ENCODE measurements around the gene ERCC2. TPM values are rescaled to one million over a fixed set of nuclear protein-coding genes. Genes with fewer than 3 reads are reported as not detected.

Gene ERCC2
- total RNA-seq, 2 donors from 2014 or later, result 87.9 to 105 TPM

DNA sequence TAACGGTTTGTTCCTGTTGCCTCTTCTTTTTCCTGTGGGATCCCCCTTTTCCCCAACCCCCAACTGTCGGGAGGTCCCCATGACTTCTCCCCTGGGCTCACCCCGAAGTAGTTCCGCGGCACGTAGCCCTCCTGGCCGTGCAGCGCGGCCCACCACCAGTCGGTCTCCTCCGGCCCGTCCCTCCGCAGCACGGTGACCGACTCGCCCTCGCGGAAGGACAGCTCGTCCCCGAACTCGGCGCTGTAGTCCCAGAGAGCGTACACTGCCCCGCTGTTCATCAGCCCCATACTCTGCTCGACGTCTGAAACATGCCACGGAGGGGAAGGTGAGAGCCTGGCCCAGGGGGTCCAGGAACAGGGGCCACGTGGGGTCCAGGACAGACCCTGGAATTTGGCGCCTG, 12.1 kb upstream of the ERCC2 start:
- Histone ChIP-seq H3K9ac (ENCODE audit: extremely low read depth, low read length, poor library complexity, severe bottlenecking) (no peak overlapping the region), H3K27me3 (ENCODE audit: control insufficient read depth, insufficient read depth, low read length, poor library complexity, severe bottlenecking) (no peaks in the 10 kb centered on the region), H3K36me3 (ENCODE audit: control insufficient read depth, insufficient read depth, low read length) (peaks cover 5% of the 10 kb centered on the region), H3K4me3 (ENCODE audit: low read length) (no peak overlapping the region), H3K4me1 (ENCODE audit: control insufficient read depth, insufficient read depth, low read length) (no peaks in the 10 kb centered on the region), H3K27ac (ENCODE audit: low read depth, low read length) (no peak overlapping the region), H3K9me3 (ENCODE audit: control insufficient read depth, low read length) (no peaks in the 10 kb centered on the region)
- no peaks in the 10 kb centered on the region for H3K36me3 Mint-ChIP-seq (ENCODE audit: low read depth)
- no peak overlapping the region for H3K27ac Mint-ChIP-seq
- peaks cover 27% of the 10 kb centered on the region for H3K27me3 Mint-ChIP-seq (ENCODE audit: insufficient read depth)
- H3K4me1 Mint-ChIP-seq, result no peaks in the 10 kb centered on the region
- H3K9me3 Mint-ChIP-seq, result no peaks in the 10 kb centered on the region
- no peak for TF ChIP-seq CTCF (conservative IDR thresholded peaks at IDR 0.05)
- 95 to 96% methylated on average over 25 to 29 of the region's 29 CpGs for WGBS, 2 experiments (ENCODE audit: insufficient coverage in 1 of 2, insufficient read length in 1 of 2)
- DNase-seq, result no peak
- no peak overlapping the region for H3K4me3 Mint-ChIP-seq

- H3K27me3 Mint-ChIP-seq (ENCODE audit: insufficient read depth), result peaks cover 4% of the 10 kb centered on the region
- H3K4me3 ChIP-seq (ENCODE audit: low read length), result no peak overlapping the region
- H3K9me3 Mint-ChIP-seq, result no peaks in the 10 kb centered on the region
- H3K4me1 ChIP-seq (ENCODE audit: control insufficient read depth, insufficient read depth, low read length), result no peaks in the 10 kb centered on the region
- H3K36me3 Mint-ChIP-seq (ENCODE audit: low read depth), result no peaks in the 10 kb centered on the region
- H3K4me1 Mint-ChIP-seq, result peaks cover 2% of the 10 kb centered on the region
- H3K9ac ChIP-seq (ENCODE audit: extremely low read depth, low read length, poor library complexity, severe bottlenecking), result no peak overlapping the region
- H3K27ac ChIP-seq (ENCODE audit: low read depth, low read length), result no peak overlapping the region
- WGBS, 2 experiments (ENCODE audit: insufficient coverage in 1 of 2, insufficient read length in 1 of 2), result 94 to 100% methylated on average over 1 of the region's 1 CpG
- H3K36me3 ChIP-seq (ENCODE audit: control insufficient read depth, insufficient read depth, low read length), result peaks cover 5% of the 10 kb centered on the region
- H3K9me3 ChIP-seq (ENCODE audit: control insufficient read depth, low read length), result no peaks in the 10 kb centered on the region
- no peak for TF ChIP-seq CTCF (conservative IDR thresholded peaks at IDR 0.05)
- H3K27me3 ChIP-seq (ENCODE audit: control insufficient read depth, insufficient read depth, low read length, poor library complexity, severe bottlenecking), result no peaks in the 10 kb centered on the region
- no peak overlapping the region for H3K27ac Mint-ChIP-seq
- H3K4me3 Mint-ChIP-seq, result no peak overlapping the region
- DNase-seq, result no peak
These were observed 9.7 kb upstream of the ERCC2 start for GRCh38 chr19:45380107-45380506.

DNA sequence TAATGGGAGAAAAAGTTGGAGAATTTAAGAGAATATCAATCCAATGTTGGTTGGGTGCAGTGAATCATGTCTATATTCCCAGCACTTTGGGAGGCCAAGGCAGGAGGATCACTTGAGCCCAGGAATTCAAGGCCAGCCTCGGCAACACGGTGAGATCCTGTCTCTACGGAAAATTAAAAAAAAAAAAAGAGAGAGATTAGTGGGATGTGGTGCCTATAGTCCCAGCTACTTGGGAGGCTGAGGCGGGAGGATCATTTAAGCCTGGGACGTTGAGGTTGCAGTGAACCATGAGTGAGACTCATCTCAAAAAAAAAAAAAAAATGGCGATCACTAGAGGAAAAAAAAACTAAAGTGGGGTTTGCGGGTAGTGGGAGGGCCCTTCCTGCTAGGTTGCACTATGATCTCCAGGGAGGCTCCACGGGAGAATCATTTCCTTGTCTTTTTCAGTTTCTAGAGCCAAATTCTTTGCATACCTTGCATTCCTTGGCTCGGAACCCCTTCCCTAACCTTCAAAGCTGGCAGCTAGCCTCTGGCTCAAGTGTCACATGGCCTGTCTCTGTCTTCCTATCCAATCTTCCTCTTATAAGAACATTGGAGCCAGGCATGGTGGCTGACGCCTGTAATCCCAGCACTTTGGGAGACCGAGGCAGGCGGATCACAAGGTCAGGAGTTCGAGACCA, 5.8 kb upstream of the ERCC2 start:
- Mint-ChIP-seq H3K27ac (peak overlapping the region; percentile 94), H3K36me3 (ENCODE audit: low read depth) (no peaks in the 10 kb centered on the region), H3K9me3 (no peaks in the 10 kb centered on the region), H3K27me3 (ENCODE audit: insufficient read depth) (no peaks in the 10 kb centered on the region), H3K4me3 (no peak overlapping the region), H3K4me1 (peaks cover 2% of the 10 kb centered on the region)
- Histone ChIP-seq H3K9ac (ENCODE audit: extremely low read depth, low read length, poor library complexity, severe bottlenecking) (peak overlapping the region; percentile 25), H3K27ac (ENCODE audit: low read depth, low read length) (peak overlapping the region; percentile 48), H3K9me3 (ENCODE audit: control insufficient read depth, low read length) (no peaks in the 10 kb centered on the region), H3K36me3 (ENCODE audit: control insufficient read depth, insufficient read depth, low read length) (peaks cover 1% of the 10 kb centered on the region), H3K4me3 (ENCODE audit: low read length) (no peak overlapping the region), H3K27me3 (ENCODE audit: control insufficient read depth, insufficient read depth, low read length, poor library complexity, severe bottlenecking) (no peaks in the 10 kb centered on the region), H3K4me1 (ENCODE audit: control insufficient read depth, insufficient read depth, low read length) (no peaks in the 10 kb centered on the region)
- peak; percentile 84 for DNase-seq
- no peak for TF ChIP-seq CTCF (conservative IDR thresholded peaks at IDR 0.05)
- 47 to 66% methylated on average over 9 to 13 of the region's 13 CpGs for WGBS, 2 experiments (ENCODE audit: insufficient coverage in 1 of 2, insufficient read length in 1 of 2)
